ENCODE results near the gene KLHL41.

The KLHL41 gene

GRCh38 chr2:169464466-169464865 is 45.0 kb upstream of the KLHL41 start:
- H4K20me1 ChIP-seq (ENCODE audit: insufficient read depth, low read length) = no peaks in the 10 kb centered on the region
- DNase-seq (no peak), ATAC-seq (ENCODE audit: insufficient read depth, low read depth) (peak; percentile 56; the same call in 2 of the 3 replicates)
- H2AFZ ChIP-seq (ENCODE audit: low read depth, low read length) = no peak overlapping the region
- no peak overlapping the region for H3K27ac ChIP-seq (ENCODE audit: low read length)
- H3K4me2 ChIP-seq (ENCODE audit: insufficient read depth, low read length) = no peak overlapping the region
- no peaks in the 10 kb centered on the region for H3K79me2 ChIP-seq (ENCODE audit: insufficient read depth, low read length)
- no peaks in the 10 kb centered on the region for H3K4me1 ChIP-seq (ENCODE audit: insufficient read depth, low read length)
- H3K9me3 ChIP-seq (ENCODE audit: insufficient read depth, low read length, severe bottlenecking) = no peaks in the 10 kb centered on the region
- H3K9ac ChIP-seq (ENCODE audit: low read depth, low read length) = no peak overlapping the region
- no peak for TF ChIP-seq CTCF (IDR thresholded peaks at IDR 0.05; ENCODE audit: borderline replicate concordance, extremely low read depth, low read length, poor library complexity, severe bottlenecking)
- H3K4me3 ChIP-seq (ENCODE audit: low read depth in 1 of 2, low read length in 2 of 2) = no peak overlapping the region
- H3K27me3 ChIP-seq (ENCODE audit: insufficient read depth, low read length, poor library complexity) = no peaks in the 10 kb centered on the region
- no peaks in the 10 kb centered on the region for H3K36me3 ChIP-seq (ENCODE audit: insufficient read depth, low read length)

- ATAC-seq (ENCODE audit: insufficient read depth, low read depth) = peak; percentile 62
- H3K27ac ChIP-seq (ENCODE audit: low read length) = no peak overlapping the region
- H3K9me3 ChIP-seq (ENCODE audit: insufficient read depth, low read length, severe bottlenecking) = no peaks in the 10 kb centered on the region
- H3K79me2 ChIP-seq (ENCODE audit: insufficient read depth, low read length) = no peaks in the 10 kb centered on the region
- H3K4me1 ChIP-seq (ENCODE audit: insufficient read depth, low read length) = no peaks in the 10 kb centered on the region
- no peaks in the 10 kb centered on the region for H4K20me1 ChIP-seq (ENCODE audit: insufficient read depth, low read length)
- H3K4me3 ChIP-seq (ENCODE audit: low read depth in 1 of 2, low read length in 2 of 2) = no peak overlapping the region
- no peak overlapping the region for H3K4me2 ChIP-seq (ENCODE audit: insufficient read depth, low read length)
- H3K27me3 ChIP-seq (ENCODE audit: insufficient read depth, low read length, poor library complexity) = no peaks in the 10 kb centered on the region
- H3K36me3 ChIP-seq (ENCODE audit: insufficient read depth, low read length) = no peaks in the 10 kb centered on the region
- H3K9ac ChIP-seq (ENCODE audit: low read depth, low read length) = no peak overlapping the region
- no peak overlapping the region for H2AFZ ChIP-seq (ENCODE audit: low read depth, low read length)
- TF ChIP-seq CTCF (IDR thresholded peaks at IDR 0.05; ENCODE audit: borderline replicate concordance, extremely low read depth, low read length, poor library complexity, severe bottlenecking) (no peak), EZH2 (IDR thresholded peaks at IDR 0.05; ENCODE audit: borderline replicate concordance, low read depth, low read length, severe bottlenecking) (no peak)
- no peak for DNase-seq
Observed at GRCh38 chr2:169464882-169465281, 44.6 kb upstream of the KLHL41 start.

GRCh38 chr2:169468841-169469240 is 40.7 kb upstream of the KLHL41 start:
- no peak overlapping the region for H3K27ac ChIP-seq (ENCODE audit: low read length)
- H3K27me3 ChIP-seq (ENCODE audit: insufficient read depth, low read length, poor library complexity) = no peaks in the 10 kb centered on the region
- H2AFZ ChIP-seq (ENCODE audit: low read depth, low read length) = no peak overlapping the region
- H3K9ac ChIP-seq (ENCODE audit: low read depth, low read length) = no peak overlapping the region
- H3K36me3 ChIP-seq (ENCODE audit: insufficient read depth, low read length) = no peaks in the 10 kb centered on the region
- no peak overlapping the region for H3K4me2 ChIP-seq (ENCODE audit: insufficient read depth, low read length)
- TF ChIP-seq CTCF (IDR thresholded peaks at IDR 0.05; ENCODE audit: borderline replicate concordance, extremely low read depth, low read length, poor library complexity, severe bottlenecking) = no peak
- TF ChIP-seq EZH2 (IDR thresholded peaks at IDR 0.05; ENCODE audit: borderline replicate concordance, low read depth, low read length, severe bottlenecking) = no peak
- H3K9me3 ChIP-seq (ENCODE audit: insufficient read depth, low read length, severe bottlenecking) = no peaks in the 10 kb centered on the region
- DNase-seq (no peak), ATAC-seq (ENCODE audit: insufficient read depth, low read depth) (peak; percentile 39; the same call in 2 of the 3 replicates)
- no peaks in the 10 kb centered on the region for H4K20me1 ChIP-seq (ENCODE audit: insufficient read depth, low read length)
- no peak overlapping the region for H3K4me3 ChIP-seq (ENCODE audit: low read depth in 1 of 2, low read length in 2 of 2)
- no peaks in the 10 kb centered on the region for H3K79me2 ChIP-seq (ENCODE audit: insufficient read depth, low read length)
- no peaks in the 10 kb centered on the region for H3K4me1 ChIP-seq (ENCODE audit: insufficient read depth, low read length)
